BE2C (cell line): ENCODE measurements around the gene CARMIL3.

Experiments
- DNase-seq: peaks from one replicate; pipeline ENCODE4 v3.0.0-alpha.2; 2020
- H3K27me3 ChIP-seq: fragments of 250-450 bp; sonication (Bioruptor Pico); 2 replicates; pipeline ENCODE4 v1.5.1; 2020; ENCODE audit warnings: mild to moderate bottlenecking
- H3K36me3 ChIP-seq: fragments of 250-450 bp; sonication (Bioruptor Pico); 2 replicates; pipeline ENCODE4 v1.5.1; 2020; ENCODE audit warnings: mild to moderate bottlenecking
- H3K4me1 ChIP-seq: fragments of 250-450 bp; sonication (Bioruptor Pico); 2 replicates; pipeline ENCODE4 v1.5.1; 2020
- H3K4me3 ChIP-seq: 2 replicates; pipeline ENCODE4 v1.5.1; 2011; ENCODE audit warnings: low read depth, low read length
- H3K9me3 ChIP-seq: fragments of 250-450 bp; sonication (Bioruptor Pico); 2 replicates; pipeline ENCODE4 v1.5.1; 2020
- CTCF ChIP-seq: IDR thresholded peaks from 2 replicates; pipeline ENCODE4 v1.5.1; 2012; ENCODE audit warnings: mild to moderate bottlenecking, low read depth, low read length

Gene CARMIL3

GRCh38 chr14:24053548-24054323 lies 1.9 kb downstream of the CARMIL3 start:
- no peak overlapping the region for H3K4me3 ChIP-seq
- H3K9me3 ChIP-seq, result no peaks in the 10 kb centered on the region
- no peak for TF ChIP-seq CTCF
- no peaks in the 10 kb centered on the region for H3K36me3 ChIP-seq
- no peak for DNase-seq
- H3K27me3 ChIP-seq, result no peaks in the 10 kb centered on the region
- H3K4me1 ChIP-seq, result peaks cover 2% of the 10 kb centered on the region; the same call in 1 of the 2 replicates

GRCh38 chr14:24054324-24054641 lies 2.5 kb downstream of the CARMIL3 start:
- no peak for TF ChIP-seq CTCF
- no peaks in the 10 kb centered on the region for H3K9me3 ChIP-seq
- no peak for DNase-seq

GRCh38 chr14:24054646-24055045 lies 2.8 kb downstream of the CARMIL3 start:
- peaks cover 2% of the 10 kb centered on the region; the same call in 1 of the 2 replicates for H3K4me1 ChIP-seq
- H3K9me3 ChIP-seq, result no peaks in the 10 kb centered on the region
- H3K36me3 ChIP-seq, result no peaks in the 10 kb centered on the region
- H3K4me3 ChIP-seq, result no peak overlapping the region
- DNase-seq, result no peak
- no peak for TF ChIP-seq CTCF
- H3K27me3 ChIP-seq, result no peaks in the 10 kb centered on the region

More at GRCh38 chr14:24054324-24054641, 2.5 kb downstream of the CARMIL3 start:
- Histone ChIP-seq H3K27me3 (no peaks in the 10 kb centered on the region), H3K36me3 (no peaks in the 10 kb centered on the region), H3K4me1 (peaks cover 2% of the 10 kb centered on the region; the same call in 1 of the 2 replicates), H3K4me3 (no peak overlapping the region)

GRCh38 chr14:24055971-24056799 lies 4.4 kb downstream of the CARMIL3 start:
- Histone ChIP-seq H3K27me3 (no peaks in the 10 kb centered on the region), H3K4me3 (no peak overlapping the region), H3K36me3 (no peaks in the 10 kb centered on the region), H3K9me3 (no peaks in the 10 kb centered on the region), H3K4me1 (peaks cover 2% of the 10 kb centered on the region; the same call in 1 of the 2 replicates)
- DNase-seq, result no peak
- no peak for TF ChIP-seq CTCF

- Histone ChIP-seq H3K27me3 (no peaks in the 10 kb centered on the region), H3K9me3 (no peaks in the 10 kb centered on the region), H3K36me3 (no peaks in the 10 kb centered on the region), H3K4me1 (no peaks in the 10 kb centered on the region; the same call in 1 of the 2 replicates), H3K4me3 (no peak overlapping the region)
- DNase-seq, result no peak
- TF ChIP-seq CTCF, result no peak
These were observed 5.0 kb downstream of the CARMIL3 start for GRCh38 chr14:24056800-24057184.

- no peaks in the 10 kb centered on the region for H3K9me3 ChIP-seq
- H3K4me3 ChIP-seq, result no peak overlapping the region
- DNase-seq, result no peak
- H3K27me3 ChIP-seq, result no peaks in the 10 kb centered on the region
- no peaks in the 10 kb centered on the region for H3K36me3 ChIP-seq
- no peak for TF ChIP-seq CTCF
- no peaks in the 10 kb centered on the region; the same call in 1 of the 2 replicates for H3K4me1 ChIP-seq
These were observed 5.5 kb downstream of the CARMIL3 start for GRCh38 chr14:24057271-24057670.
